KMS-11 (cell line): ENCODE measurements around the gene FAM107B.

Source experiments
- H2AFZ ChIP-seq: fragments of 200-600 bp; sonication (generic); 2 replicates; pipeline ENCODE4 v1.6.1; 2016; ENCODE audit warnings: antibody characterized with exemption, mixed run types, low read depth
- H3K27ac ChIP-seq: fragments of 200-600 bp; sonication (generic); 2 replicates; pipeline ENCODE4 v1.6.1; 2016; ENCODE audit warnings: mild to moderate bottlenecking, mixed run types
- H3K27me3 ChIP-seq: fragments of 200-600 bp; sonication (generic); 2 replicates; pipeline ENCODE4 v1.6.1; 2017; ENCODE audit warnings: mild to moderate bottlenecking, low read depth, mixed run types, moderate library complexity; ENCODE audit not compliant: insufficient read depth
- H3K36me3 ChIP-seq: fragments of 200-600 bp; sonication (generic); 2 replicates; pipeline ENCODE4 v1.6.1; 2017; ENCODE audit warnings: mild to moderate bottlenecking, mixed run types; ENCODE audit not compliant: insufficient read depth
- H3K4me1 ChIP-seq: fragments of 200-600 bp; sonication (generic); 2 replicates; pipeline ENCODE4 v1.6.1; 2016; ENCODE audit warnings: mild to moderate bottlenecking, low read depth, mixed run types; ENCODE audit not compliant: poor library complexity, severe bottlenecking
- H3K4me2 ChIP-seq: fragments of 200-600 bp; sonication (generic); 2 replicates; pipeline ENCODE4 v1.7.0; 2016; ENCODE audit warnings: mild to moderate bottlenecking, mixed run types
- H3K4me3 ChIP-seq: fragments of 200-600 bp; sonication (generic); IDR thresholded peaks from 2 replicates; pipeline ENCODE4 v1.6.1; 2017; ENCODE audit warnings: low read depth, low read length, mixed read lengths; ENCODE audit not compliant: insufficient read depth
- H3K79me2 ChIP-seq: fragments of 200-600 bp; sonication (generic); 2 replicates; pipeline ENCODE4 v1.6.1; 2016; ENCODE audit warnings: low read depth, mixed run types; ENCODE audit not compliant: insufficient read depth
- H3K9ac ChIP-seq: fragments of 200-600 bp; sonication (generic); 2 replicates; pipeline ENCODE4 v1.6.1; 2016; ENCODE audit warnings: mild to moderate bottlenecking, mixed run types
- H4K20me1 ChIP-seq: fragments of 200-600 bp; sonication (generic); 2 replicates; pipeline ENCODE4 v1.6.1; 2016; ENCODE audit warnings: mild to moderate bottlenecking, mixed run types; ENCODE audit not compliant: insufficient read depth
- CTCF ChIP-seq: fragments of 200-600 bp; sonication (generic); conservative IDR thresholded peaks from 2 replicates; pipeline ENCODE4 v1.6.1; 2017; ENCODE audit warnings: low read depth, mild to moderate bottlenecking, antibody characterized with exemption, low read length, moderate library complexity, mixed read lengths

The FAM107B gene

DNA sequence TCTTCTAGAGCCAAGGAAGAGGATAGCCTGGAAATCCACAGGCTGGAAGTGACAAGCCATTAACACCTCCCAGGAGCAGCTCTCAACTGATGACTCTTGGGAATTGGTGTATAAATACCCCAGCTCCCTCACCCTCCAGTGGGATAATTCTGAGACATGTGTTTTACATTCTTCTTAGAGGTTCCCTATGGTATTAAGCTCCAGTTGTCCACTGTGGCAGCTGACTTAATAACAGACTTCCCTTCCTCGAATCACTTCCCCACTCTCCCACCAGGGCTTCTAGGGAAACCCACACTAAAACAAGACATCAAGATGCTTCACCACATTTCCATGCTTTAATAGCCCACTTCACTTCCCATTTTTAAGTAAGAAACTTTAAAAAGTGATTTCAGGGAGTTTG, 47.2 kb downstream of the FAM107B start:
- Histone ChIP-seq H4K20me1 (no peaks in the 10 kb centered on the region), H3K36me3 (no peaks in the 10 kb centered on the region), H3K4me3 (no peak overlapping the region), H3K79me2 (no peaks in the 10 kb centered on the region), H3K27ac (no peak overlapping the region), H3K4me2 (no peak overlapping the region), H2AFZ (no peak overlapping the region), H3K9ac (no peak overlapping the region), H3K27me3 (no peaks in the 10 kb centered on the region), H3K4me1 (no peaks in the 10 kb centered on the region)
- TF ChIP-seq CTCF = no peak

DNA sequence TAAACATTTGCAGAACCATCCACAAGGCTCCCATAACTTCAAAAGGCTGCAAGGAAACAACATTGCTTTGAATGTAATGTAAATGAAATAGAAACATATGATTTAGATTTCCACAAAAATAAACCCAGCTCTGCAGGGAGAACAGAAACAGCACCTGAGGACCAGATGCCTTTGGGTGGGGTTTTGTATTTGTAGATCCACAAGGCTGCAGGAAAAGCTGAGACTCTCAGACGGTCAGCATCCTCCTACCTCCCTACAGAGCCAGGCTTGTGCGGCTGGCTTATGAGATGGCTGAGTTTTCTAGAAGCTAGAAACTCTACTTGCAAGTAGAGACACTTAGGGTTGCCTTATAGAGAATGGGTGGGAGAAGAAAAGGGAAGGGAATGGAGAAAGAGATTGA, 49.8 kb downstream of the FAM107B start:
- H3K79me2 ChIP-seq = no peaks in the 10 kb centered on the region
- no peaks in the 10 kb centered on the region for H4K20me1 ChIP-seq
- H3K27ac ChIP-seq = no peak overlapping the region
- H3K4me3 ChIP-seq = no peak overlapping the region
- H3K9ac ChIP-seq = no peak overlapping the region
- no peaks in the 10 kb centered on the region for H3K4me1 ChIP-seq
- H3K4me2 ChIP-seq = no peak overlapping the region
- H3K27me3 ChIP-seq = no peaks in the 10 kb centered on the region
- TF ChIP-seq CTCF = no peak
- H2AFZ ChIP-seq = no peak overlapping the region
- H3K36me3 ChIP-seq = no peaks in the 10 kb centered on the region

DNA sequence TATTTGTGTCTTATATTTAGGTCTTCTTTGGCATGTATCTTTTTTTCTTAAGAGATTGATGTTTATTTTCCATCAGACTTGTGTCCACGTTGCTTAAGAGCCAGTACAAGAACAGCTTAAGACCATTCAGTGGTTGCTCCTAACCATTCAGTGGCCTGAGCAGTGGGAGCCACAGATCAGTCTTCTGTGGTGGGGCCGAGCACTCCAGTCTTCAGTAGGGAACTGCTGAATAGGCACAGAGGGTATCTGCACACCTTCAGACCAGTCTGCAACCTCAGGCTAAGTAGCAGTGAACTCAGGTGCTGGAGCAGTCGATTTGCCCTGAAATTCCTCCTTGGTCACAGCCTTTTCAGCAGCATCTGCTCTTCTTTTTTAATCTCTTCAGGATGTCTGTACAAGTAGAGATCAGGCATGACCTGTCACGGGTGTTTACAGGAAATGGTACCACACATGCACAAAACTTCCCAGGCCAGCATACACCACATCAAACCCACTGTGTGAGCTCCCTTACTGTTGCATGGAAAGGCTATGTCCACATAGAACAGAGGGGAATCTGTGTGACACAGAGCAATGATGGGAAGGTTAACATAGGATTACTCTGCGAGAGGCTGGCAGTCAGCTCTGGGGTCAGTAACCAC, 51.5 kb downstream of the FAM107B start:
- no peaks in the 10 kb centered on the region for H4K20me1 ChIP-seq
- no peak overlapping the region for H3K4me3 ChIP-seq
- TF ChIP-seq CTCF = no peak
- no peak overlapping the region for H3K4me2 ChIP-seq
- H3K79me2 ChIP-seq = no peaks in the 10 kb centered on the region
- H3K9ac ChIP-seq = no peak overlapping the region
- no peak overlapping the region for H2AFZ ChIP-seq
- H3K4me1 ChIP-seq = no peaks in the 10 kb centered on the region
- no peaks in the 10 kb centered on the region for H3K27me3 ChIP-seq
- H3K27ac ChIP-seq = no peak overlapping the region
- H3K36me3 ChIP-seq = no peaks in the 10 kb centered on the region

- Histone ChIP-seq H3K4me2 (no peak overlapping the region), H3K36me3 (no peaks in the 10 kb centered on the region), H4K20me1 (no peaks in the 10 kb centered on the region), H3K79me2 (no peaks in the 10 kb centered on the region), H3K27ac (no peak overlapping the region), H3K27me3 (no peaks in the 10 kb centered on the region), H2AFZ (no peak overlapping the region), H3K4me3 (no peak overlapping the region), H3K4me1 (no peaks in the 10 kb centered on the region), H3K9ac (no peak overlapping the region)
- TF ChIP-seq CTCF = no peak
These were observed 57.1 kb downstream of the FAM107B start for GRCh38 chr10:14717552-14717951.
